SK-N-SH (cell line): ENCODE data around the gene KRTAP21-1. TPM values are rescaled to one million over a fixed set of nuclear protein-coding genes. Genes with fewer than 3 reads are reported as not detected.

Experiments used
- CTCF ChIA-PET: fragments of 300-600, 350-600 bp; formaldehyde crosslinking; extraction: SDS; loops from one replicate; lab custom pipeline; 2021; lab: Yijun Ruan, JAX
- POLR2A ChIA-PET: fragments of 350-600 bp; sonication (Branson Sonifier 250); formaldehyde crosslinking; extraction: SDS; loops from one replicate; lab custom pipeline; 2020; ENCODE audit warnings: antibody characterized with exemption, inconsistent platforms; lab: Yijun Ruan, JAX
- DNase-seq: peaks from one replicate; pipeline ENCODE4 v3.0.0; 2012
- H2AFZ ChIP-seq: fragments of 200-600 bp; sonication (generic); 2 replicates; pipeline ENCODE4 v1.8.1; 2016; ENCODE audit warnings: antibody characterized with exemption, mild to moderate bottlenecking, low read depth
- H3F3A ChIP-seq: fragments of 200-600 bp; sonication (generic); replicated peaks from 2 replicates; pipeline ENCODE3; 2016; ENCODE audit warnings: antibody characterized with exemption, mild to moderate bottlenecking; ENCODE audit not compliant: insufficient read depth
- H3K27ac ChIP-seq, 2 experiments: fragments of 200-500 bp in 1 of 2; fragments of 200-600 bp in 1 of 2; sonication (Bioruptor generic) in 1 of 2; sonication (generic), shearing (Covaris generic) in 1 of 2; 2 replicates each; pipeline versions ENCODE4 v1.5.1 to v1.6.1; 2014 to 2016; ENCODE audit warnings: low read depth in 2 of 2, inconsistent platforms in 1 of 2, low read length in 1 of 2, mild to moderate bottlenecking in 1 of 2, mixed read lengths in 1 of 2
- H3K27me3 ChIP-seq: fragments of 200-600 bp; sonication (generic), shearing (Covaris generic); 2 replicates; pipeline ENCODE4 v1.6.1; 2016; ENCODE audit warnings: mixed run types; ENCODE audit not compliant: insufficient read depth
- H3K36me3 ChIP-seq, 2 experiments: fragments of 200-500 bp in 1 of 2; fragments of 200-600 bp in 1 of 2; sonication (Bioruptor generic) in 1 of 2; sonication (generic) in 1 of 2; replicated peaks in 1 of 2; 2 replicates each; pipeline versions ENCODE3 to v1.5.1; 2014 to 2016; ENCODE audit warnings: low read length in 1 of 2, mild to moderate bottlenecking in 1 of 2; ENCODE audit not compliant: insufficient read depth in 2 of 2, control insufficient read depth in 1 of 2
- H3K4me1 ChIP-seq, 2 experiments: fragments of 200-500 bp in 1 of 2; fragments of 200-600 bp in 1 of 2; sonication (Bioruptor generic) in 1 of 2; sonication (generic), shearing (Covaris generic) in 1 of 2; 2 replicates each; pipeline versions ENCODE4 v1.5.1 to v1.6.1; 2014 to 2016; ENCODE audit warnings: low read depth in 1 of 2, low read length in 1 of 2, mixed run types in 1 of 2; ENCODE audit not compliant: insufficient read depth in 2 of 2, control insufficient read depth in 1 of 2
- H3K4me2 ChIP-seq: fragments of 200-600 bp; sonication (generic), shearing (Covaris generic); 2 replicates; pipeline ENCODE4 v1.6.1; 2017; ENCODE audit warnings: mixed run types
- H3K4me3 ChIP-seq, 2 experiments: fragments of 200-500 bp in 1 of 2; fragments of 200-600 bp in 1 of 2; sonication (Bioruptor generic) in 1 of 2; sonication (generic), shearing (Covaris generic) in 1 of 2; 2 replicates each; pipeline versions ENCODE4 v1.5.1 to v1.8.1; 2014 to 2016; ENCODE audit warnings: low read depth in 2 of 2, inconsistent platforms in 1 of 2, low read length in 1 of 2, mild to moderate bottlenecking in 1 of 2, mixed read lengths in 1 of 2, moderate library complexity in 1 of 2
- H3K79me2 ChIP-seq: fragments of 200-600 bp; sonication (generic); 2 replicates; pipeline ENCODE4 v1.8.1; 2017; ENCODE audit warnings: mild to moderate bottlenecking; ENCODE audit not compliant: insufficient read depth
- H3K9ac ChIP-seq: fragments of 200-600 bp; sonication (generic); 2 replicates; pipeline ENCODE4 v1.6.1; 2017; ENCODE audit warnings: mixed run types
- H3K9me2 ChIP-seq: fragments of 200-600 bp; sonication (generic); 2 replicates; pipeline ENCODE4 v1.6.1; 2017; ENCODE audit warnings: mixed run types
- H3K9me3 ChIP-seq: fragments of 200-600 bp; sonication (generic); 2 replicates; pipeline ENCODE4 v1.6.1; 2017; ENCODE audit warnings: mixed run types, mild to moderate bottlenecking, moderate library complexity
- H4K20me1 ChIP-seq: fragments of 200-600 bp; sonication (generic); 2 replicates; pipeline ENCODE4 v1.6.1; 2017; ENCODE audit warnings: mild to moderate bottlenecking, mixed run types; ENCODE audit not compliant: insufficient read depth
- CTCF ChIP-seq: fragments of 200-600 bp; sonication (generic); IDR thresholded peaks from 2 replicates; pipeline ENCODE4 v1.6.1; 2017; ENCODE audit warnings: antibody characterized with exemption, mild to moderate bottlenecking, moderate library complexity
- ELF1 ChIP-seq: IDR thresholded peaks from 2 replicates; pipeline ENCODE4 v1.4.0; 2012
- EP300 ChIP-seq, 2 experiments: IDR thresholded peaks; 2 replicates each; pipeline versions ENCODE4 v1.4.0 to v1.6.1; 2012; ENCODE audit warnings: borderline replicate concordance in 1 of 2, low read depth in 1 of 2, low read length in 1 of 2
- FOXM1 ChIP-seq: IDR thresholded peaks from 2 replicates; pipeline ENCODE4 v1.4.0; 2012; ENCODE audit warnings: low read depth, mild to moderate bottlenecking
- MEF2A ChIP-seq: IDR thresholded peaks from 2 replicates; pipeline ENCODE4 v1.4.0; 2012; ENCODE audit warnings: low read depth, borderline replicate concordance
- NFIC ChIP-seq: IDR thresholded peaks from 2 replicates; pipeline ENCODE4 v1.4.0; 2012; ENCODE audit warnings: borderline replicate concordance
- NRF1 ChIP-seq: IDR thresholded peaks from 2 replicates; pipeline ENCODE4 v1.6.1; 2012; ENCODE audit warnings: low read depth, mild to moderate bottlenecking, low read length
- POLR2AphosphoS5 ChIP-seq: IDR thresholded peaks from 2 replicates; pipeline ENCODE4 v1.6.1; 2012; ENCODE audit warnings: low read depth, low read length
- RAD21 ChIP-seq: IDR thresholded peaks from 2 replicates; pipeline ENCODE4 v1.6.1; 2012; ENCODE audit warnings: mild to moderate bottlenecking, low read length
- RCOR1 ChIP-seq: fragments of 150-350 bp; IDR thresholded peaks from 2 replicates; pipeline ENCODE4 v1.6.1; 2017; ENCODE audit warnings: antibody characterized with exemption, low read length
- REST ChIP-seq: IDR thresholded peaks from 2 replicates; pipeline ENCODE4 v1.6.1; 2012; ENCODE audit warnings: mild to moderate bottlenecking, low read depth, low read length, moderate library complexity
- SIN3A ChIP-seq: IDR thresholded peaks from 2 replicates; pipeline ENCODE4 v1.6.1; 2012; ENCODE audit warnings: low read depth, mild to moderate bottlenecking, low read length, moderate library complexity, borderline replicate concordance
- SMC3 ChIP-seq: IDR thresholded peaks from 2 replicates; pipeline ENCODE4 v1.6.1; 2012; ENCODE audit warnings: low read depth, low read length, improper control_type of control experiment
- TAF1 ChIP-seq: IDR thresholded peaks from 2 replicates; pipeline ENCODE4 v1.6.1; 2012; ENCODE audit warnings: low read depth, mild to moderate bottlenecking, low read length, moderate library complexity, borderline replicate concordance
- TCF12 ChIP-seq: IDR thresholded peaks from 2 replicates; pipeline ENCODE4 v1.4.0; 2012
- TEAD4 ChIP-seq: IDR thresholded peaks from 2 replicates; pipeline ENCODE4 v1.4.0; 2012; ENCODE audit warnings: mild to moderate bottlenecking, borderline replicate concordance; ENCODE audit not compliant: insufficient read depth
- USF1 ChIP-seq: IDR thresholded peaks from 2 replicates; pipeline ENCODE4 v1.4.0; 2012; ENCODE audit warnings: low read depth, borderline replicate concordance
- YY1 ChIP-seq: IDR thresholded peaks from 2 replicates; pipeline ENCODE4 v1.4.0; 2012; ENCODE audit warnings: low read depth, mild to moderate bottlenecking
- ZBTB33 ChIP-seq: IDR thresholded peaks from 2 replicates; pipeline ENCODE4 v1.4.0; 2012; ENCODE audit warnings: low read depth, borderline replicate concordance
- WGBS: methylation state at CpG from one replicate; pipeline ENCODE4 v1.1.6; 2017; ENCODE audit warnings: low lambda C conversion rate; 5-methylcytosine and 5-hydroxymethylcytosine counted together
- polyA plus RNA-seq, 3 experiments: library from polyadenylated mRNA; depleted of rRNA; stranded (reverse); fragments of >200 nt; gene quantifications; 2 replicates each; pipeline ENCODE4 v1.2.3, GENCODE V29; 2012

Gene KRTAP21-1
- polyA plus RNA-seq, 1 of the 3 experiments (the other 2 are of a cell fraction) = not detected

- Histone ChIP-seq H4K20me1 (no peaks in the 10 kb centered on the region), H3K36me3 (no peaks in the 10 kb centered on the region), H3F3A (peaks cover 4% of the 10 kb centered on the region), H3K27ac (no peak overlapping the region), H2AFZ (no peak overlapping the region), H3K27me3 (peaks cover 10% of the 10 kb centered on the region), H3K9me3 (no peaks in the 10 kb centered on the region), H3K4me3 (no peak overlapping the region), H3K4me1 (no peaks in the 10 kb centered on the region), H3K79me2 (no peaks in the 10 kb centered on the region), H3K4me2 (no peak overlapping the region), H3K9ac (no peak overlapping the region), H3K9me2 (no peaks in the 10 kb centered on the region)
- 4% methylated on average over 1 of the region's 1 CpG for WGBS
- POLR2A ChIA-PET = no interaction called here
- no peak for DNase-seq
- TF ChIP-seq EP300 (IDR thresholded peaks at IDR 0.05; ENCODE audit: borderline replicate concordance in 1 of 2, low read depth in 1 of 2, low read length in 1 of 2) = no peak
- no peak for TF ChIP-seq TAF1
- peak; percentile 49 for TF ChIP-seq RAD21
- TF ChIP-seq ELF1 = no peak
- no peak for TF ChIP-seq MEF2A
- no peak for TF ChIP-seq USF1
- TF ChIP-seq REST = no peak
- no peak for TF ChIP-seq POLR2AphosphoS5
- TF ChIP-seq RCOR1 = no peak
- no peak for TF ChIP-seq FOXM1
- TF ChIP-seq YY1 = no peak
- peak; percentile 53 for TF ChIP-seq CTCF
- TF ChIP-seq SIN3A = no peak
- no peak for TF ChIP-seq NRF1
- peak; percentile 26; the same call in 1 of the 2 replicates for TF ChIP-seq SMC3
- no peak for TF ChIP-seq TEAD4
- TF ChIP-seq TCF12 = no peak
- no peak for TF ChIP-seq ZBTB33
- no peak for TF ChIP-seq NFIC
- CTCF ChIA-PET = no interaction called here
Measured at GRCh38 chr21:30733026-30733425, 22.2 kb downstream of the KRTAP21-1 start.
